HG02884 (cell line): ENCODE results near the gene LAPTM5.

Experiments used
- ATAC-seq: cut with Tn5 transposase; IDR thresholded peaks from one replicate; pipeline ENCODE4 v1.9.1; 2021; ENCODE audit warnings: mild to moderate bottlenecking, moderate library complexity; ENCODE audit not compliant: unreplicated experiment

Gene LAPTM5

GRCh38 chr1:30685796-30686165, 71.8 kb downstream of the LAPTM5 start:
- no peak for ATAC-seq

GRCh38 chr1:30684881-30685795, 72.4 kb downstream of the LAPTM5 start:
- ATAC-seq: no peak

- ATAC-seq: no peak
Observed at GRCh38 chr1:30684259-30684658, 73.3 kb downstream of the LAPTM5 start.

DNA sequence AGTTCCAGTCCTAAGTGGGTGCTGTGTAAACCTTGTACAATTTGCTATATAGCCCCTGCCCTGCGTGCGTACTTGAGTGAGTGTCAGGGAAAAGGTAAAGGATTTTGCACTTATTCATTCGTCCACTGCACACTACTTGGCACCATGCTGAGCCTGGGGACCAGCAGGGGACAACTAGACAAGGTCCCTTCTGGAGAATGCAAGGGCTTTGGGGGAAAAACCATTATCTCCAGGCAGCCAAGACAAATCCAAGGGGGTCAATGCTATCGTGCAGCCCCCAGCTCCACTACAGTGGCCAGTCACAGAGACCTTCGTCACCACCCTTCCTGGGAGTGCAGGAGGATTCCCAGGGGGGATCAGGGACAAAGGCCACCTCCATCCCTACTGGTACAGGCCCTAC, 73.9 kb downstream of the LAPTM5 start:
- ATAC-seq: no peak
